SU-DHL-6 (cell line): Measurements from ENCODE around the gene CPLX3.

Source experiments
- H2AFZ ChIP-seq: fragments of 200-600 bp; sonication (generic); 2 replicates; pipeline ENCODE4 v1.6.1; 2014; ENCODE audit warnings: low read depth, mild to moderate bottlenecking, moderate library complexity, mixed read lengths, antibody characterized with exemption, low read length; ENCODE audit not compliant: severe bottlenecking
- H3F3A ChIP-seq: fragments of 200-600 bp; shearing (Covaris generic); 2 replicates; pipeline ENCODE4 v1.6.0; 2016; ENCODE audit warnings: antibody characterized with exemption, mild to moderate bottlenecking; ENCODE audit not compliant: insufficient read depth
- H3K27ac ChIP-seq: fragments of 200-600 bp; sonication (generic); 2 replicates; pipeline ENCODE4 v1.5.1; 2016; ENCODE audit warnings: low read depth, mild to moderate bottlenecking, low read length, moderate library complexity, mixed read lengths
- H3K27me3 ChIP-seq: fragments of 200-600 bp; sonication (generic), shearing (Covaris generic); 2 replicates; pipeline ENCODE4 v1.6.0; 2014; ENCODE audit warnings: mild to moderate bottlenecking, low read length
- H3K36me3 ChIP-seq: fragments of 200-600 bp; sonication (generic); 2 replicates; pipeline ENCODE4 v1.6.1; 2014; ENCODE audit warnings: mild to moderate bottlenecking, low read length, mixed read lengths
- H3K4me2 ChIP-seq: fragments of 300-600, 200-600 bp; shearing (Covaris generic), sonication (generic); 2 replicates; pipeline ENCODE4 v1.6.0; 2014; ENCODE audit warnings: low read length, low read depth, mild to moderate bottlenecking; ENCODE audit not compliant: poor library complexity, severe bottlenecking
- H3K4me3 ChIP-seq: fragments of 200-600 bp; sonication (generic); 2 replicates; pipeline ENCODE4 v1.5.1; 2014; ENCODE audit warnings: antibody characterized with exemption, low read length, mild to moderate bottlenecking, mixed read lengths; ENCODE audit not compliant: insufficient read depth, poor library complexity, severe bottlenecking
- H3K79me2 ChIP-seq: fragments of 200-600 bp; sonication (generic); 2 replicates; pipeline ENCODE4 v1.6.1; 2014; ENCODE audit warnings: mild to moderate bottlenecking, low read length, moderate library complexity; ENCODE audit not compliant: insufficient read depth
- H3K9ac ChIP-seq: fragments of 200-600 bp; sonication (generic); 2 replicates; pipeline ENCODE4 v1.7.0; 2014; ENCODE audit warnings: mild to moderate bottlenecking, low read length
- H3K9me2 ChIP-seq: fragments of 200-600 bp; sonication (generic); replicated peaks from 2 replicates; pipeline ENCODE4 v1.6.1; 2014; ENCODE audit warnings: low read length; ENCODE audit not compliant: insufficient read depth
- H3K9me3 ChIP-seq: fragments of 200-600 bp; sonication (generic); 2 replicates; pipeline ENCODE4 v1.6.1; 2014; ENCODE audit warnings: low read length, mixed read lengths; ENCODE audit not compliant: insufficient read depth
- H4K20me1 ChIP-seq: fragments of 200-600 bp; sonication (generic); 2 replicates; pipeline ENCODE4 v1.6.1; 2014; ENCODE audit warnings: low read depth, mild to moderate bottlenecking, antibody characterized with exemption, low read length, moderate library complexity, mixed read lengths
- CTCF ChIP-seq: fragments of 200-600 bp; sonication (generic); IDR thresholded peaks from one replicate; pipeline ENCODE4 v1.5.1; 2017; ENCODE audit warnings: antibody characterized with exemption, mild to moderate bottlenecking, low read length, moderate library complexity; ENCODE audit not compliant: insufficient read depth, poor library complexity, severe bottlenecking
- EZH2phosphoT487 ChIP-seq: fragments of 200-600 bp; sonication (generic), shearing (Covaris generic); conservative IDR thresholded peaks from 2 replicates; pipeline ENCODE4 v1.6.1; 2018; ENCODE audit warnings: mild to moderate bottlenecking, antibody characterized with exemption, low read length, moderate library complexity, mixed read lengths

The CPLX3 gene

GRCh38 chr15:74830868-74831267 lies 4.4 kb downstream of the CPLX3 start:
- no peak overlapping the region for H3K4me3 ChIP-seq
- H4K20me1 ChIP-seq, result no peaks in the 10 kb centered on the region
- TF ChIP-seq EZH2phosphoT487 (no peak), CTCF (no peak)
- no peaks in the 10 kb centered on the region for H3K9me2 ChIP-seq
- H3K79me2 ChIP-seq, result no peaks in the 10 kb centered on the region
- no peaks in the 10 kb centered on the region for H3K27me3 ChIP-seq
- H2AFZ ChIP-seq, result no peak overlapping the region
- no peak overlapping the region for H3K27ac ChIP-seq
- no peak overlapping the region for H3K4me2 ChIP-seq
- H3K9me3 ChIP-seq, result no peaks in the 10 kb centered on the region
- no peaks in the 10 kb centered on the region for H3K36me3 ChIP-seq
- H3F3A ChIP-seq, result no peaks in the 10 kb centered on the region
- H3K9ac ChIP-seq, result no peak overlapping the region

- TF ChIP-seq EZH2phosphoT487, result no peak
- no peak for TF ChIP-seq CTCF
Observed at GRCh38 chr15:74831813-74832495, 5.5 kb downstream of the CPLX3 start.

GRCh38 chr15:74832826-74833225 lies 6.4 kb downstream of the CPLX3 start:
- Histone ChIP-seq H3K9ac (no peak overlapping the region), H3K27me3 (no peaks in the 10 kb centered on the region), H4K20me1 (no peaks in the 10 kb centered on the region), H3F3A (no peaks in the 10 kb centered on the region), H2AFZ (no peak overlapping the region), H3K36me3 (no peaks in the 10 kb centered on the region), H3K4me3 (no peak overlapping the region), H3K27ac (no peak overlapping the region), H3K4me2 (no peak overlapping the region), H3K9me3 (no peaks in the 10 kb centered on the region), H3K79me2 (no peaks in the 10 kb centered on the region), H3K9me2 (no peaks in the 10 kb centered on the region)
- no peak for TF ChIP-seq CTCF
- no peak for TF ChIP-seq EZH2phosphoT487

More at GRCh38 chr15:74831813-74832495, 5.5 kb downstream of the CPLX3 start:
- no peak overlapping the region for H2AFZ ChIP-seq
- no peaks in the 10 kb centered on the region for H3K9me3 ChIP-seq
- H3K36me3 ChIP-seq, result no peaks in the 10 kb centered on the region
- no peak overlapping the region for H3K9ac ChIP-seq
- no peaks in the 10 kb centered on the region for H3F3A ChIP-seq
- no peak overlapping the region for H3K27ac ChIP-seq
- no peak overlapping the region for H3K4me2 ChIP-seq
- H3K4me3 ChIP-seq, result no peak overlapping the region
- H4K20me1 ChIP-seq, result no peaks in the 10 kb centered on the region
- no peaks in the 10 kb centered on the region for H3K27me3 ChIP-seq
- no peaks in the 10 kb centered on the region for H3K9me2 ChIP-seq
- no peaks in the 10 kb centered on the region for H3K79me2 ChIP-seq
